Raji (cell line): Measurements from ENCODE around the gene FAM72A.
"Not testable (repeated sequence)": the region's sequence is repeated elsewhere in the genome, so short reads cannot be mapped to it uniquely, and the experiment has no call there.

Experiments
- POLR2A ChIP-seq: IDR thresholded peaks from 2 replicates; pipeline ENCODE4 v1.6.1; 2011; ENCODE audit warnings: low read depth, low read length, control low read depth; ENCODE audit not compliant: insufficient read depth

FAM72A gene

GRCh38 chr1:206202789-206203363 lies at the start of gene FAM72A:
TSS of gene FAM72A (minus strand) at chr1:206202839. CDS start at chr1:206202025, 814 bp downstream.
- TF ChIP-seq POLR2A, result not testable (repeated sequence)

- not testable (repeated sequence) for TF ChIP-seq POLR2A
These were observed 922 bp upstream of the FAM72A start, which contains the start of gene SRGAP2 for GRCh38 chr1:206203364-206204158. TSS of gene SRGAP2 (plus strand) at chr1:206203541. CDS start at chr1:206205971, 2,430 bp downstream.

GRCh38 chr1:206145771-206146290 lies 56.8 kb downstream of the FAM72A start:
- TF ChIP-seq POLR2A, result no peak

GRCh38 chr1:206144605-206145004 lies 58.0 kb downstream of the FAM72A start:
- TF ChIP-seq POLR2A, result no peak

GRCh38 chr1:206143537-206144172 lies 59.0 kb downstream of the FAM72A start:
- no peak for TF ChIP-seq POLR2A

GRCh38 chr1:206142770-206143169 lies 59.9 kb downstream of the FAM72A start:
- TF ChIP-seq POLR2A, result no peak

GRCh38 chr1:206142011-206142410 lies 60.6 kb downstream of the FAM72A start:
- no peak for TF ChIP-seq POLR2A

- no peak for TF ChIP-seq POLR2A
These were observed 66.4 kb downstream of the FAM72A start for GRCh38 chr1:206136241-206136640.
